Calu3 (cell line): Measurements from ENCODE around the gene NXN. TPM values are rescaled to one million over a fixed set of nuclear protein-coding genes. Genes with fewer than 3 reads are reported as not detected.
"Not testable (repeated sequence)": the region's sequence is repeated elsewhere in the genome, so short reads cannot be mapped to it uniquely, and the experiment has no call there.

Experiments
- BruUV-seq: library from RNA; stranded (reverse); fragments of 400-500 nt; replicated peaks from 2 replicates; lab custom pipeline; 2021; lab: Mats Ljungman, UMichigan
- CTCF ChIA-PET: fragments of 300-600 bp; sonication (Branson Sonifier 250); formaldehyde crosslinking; loops from one replicate; lab custom pipeline; 2022; ENCODE audit warnings: antibody characterized with exemption; lab: Charles Lee
- DNase-seq: peaks from one replicate; pipeline ENCODE4 v3.0.0; 2022
- H3K27ac Mint-ChIP-seq: one replicate; pipeline ENCODE4 v1.8.0; 2022; ENCODE audit warnings: mixed read lengths; ENCODE audit not compliant: unreplicated experiment
- H3K27me3 Mint-ChIP-seq: one replicate; pipeline ENCODE4 v1.8.0; 2022; ENCODE audit warnings: mixed read lengths; ENCODE audit not compliant: unreplicated experiment
- H3K36me3 Mint-ChIP-seq: one replicate; pipeline ENCODE4 v1.8.0; 2022; ENCODE audit warnings: mild to moderate bottlenecking, moderate library complexity, mixed read lengths; ENCODE audit not compliant: insufficient read depth, unreplicated experiment
- H3K4me1 Mint-ChIP-seq: one replicate; pipeline ENCODE4 v1.8.0; 2022; ENCODE audit warnings: mild to moderate bottlenecking, low read depth, mixed read lengths; ENCODE audit not compliant: unreplicated experiment
- H3K4me3 Mint-ChIP-seq: one replicate; pipeline ENCODE4 v1.8.0; 2022; ENCODE audit warnings: mild to moderate bottlenecking, low read depth, moderate library complexity, mixed read lengths; ENCODE audit not compliant: unreplicated experiment
- H3K9me3 Mint-ChIP-seq: one replicate; pipeline ENCODE4 v1.8.0; 2022; ENCODE audit warnings: low read depth, mixed read lengths; ENCODE audit not compliant: unreplicated experiment
- intact Hi-C: fragments of 100-400 bp; cut with micrococcal nuclease; formaldehyde crosslinking; loops from one replicate; pipeline ENCODE4 v1.10.0; 2022; ENCODE audit not compliant: unreplicated experiment
- total RNA-seq: library from RNA; stranded (reverse); gene quantifications from 2 replicates; pipeline ENCODE4 v1.2.3, GENCODE V29; 2022
- TF ChIP-seq, protein P1 (sequence below): fragments of 200-600 bp; IDR thresholded peaks from one replicate; pipeline ENCODE4 v1.8.0; 2022; ENCODE audit warnings: antibody characterized with exemption; ENCODE audit not compliant: unreplicated experiment

Gene NXN
- total RNA-seq, 1 experiment from 2014 or later = 1.8 TPM

DNA sequence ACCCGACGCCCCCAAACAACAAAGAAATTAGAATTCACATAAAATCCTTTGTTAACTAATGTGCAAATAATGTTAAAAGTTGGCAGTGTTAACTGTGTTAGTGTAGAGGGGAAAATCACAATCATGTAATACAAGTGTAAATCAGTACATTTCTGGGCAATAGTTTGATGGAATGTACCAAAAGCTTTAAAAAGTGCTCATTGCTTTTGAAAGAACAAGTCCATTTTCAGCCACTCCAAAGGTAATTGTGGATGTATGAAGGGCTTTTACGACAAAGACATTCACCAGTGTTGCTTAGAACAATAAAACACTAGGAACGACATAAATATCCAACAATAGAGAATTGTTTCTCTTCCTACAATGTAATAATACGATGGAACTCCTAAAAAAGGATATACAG lies 206.6 kb downstream of the NXN start:
- Mint-ChIP-seq H3K36me3 (peaks cover 40% of the 10 kb centered on the region), H3K27ac (no peak overlapping the region), H3K4me1 (no peaks in the 10 kb centered on the region), H3K9me3 (no peaks in the 10 kb centered on the region), H3K4me3 (no peak overlapping the region), H3K27me3 (no peaks in the 10 kb centered on the region)
- BruUV-seq = no TSS peak
- DNase-seq = no peak
- intact Hi-C loops = no loop called here
- CTCF ChIA-PET = no interaction called here
- TF ChIP-seq, protein P1, sequence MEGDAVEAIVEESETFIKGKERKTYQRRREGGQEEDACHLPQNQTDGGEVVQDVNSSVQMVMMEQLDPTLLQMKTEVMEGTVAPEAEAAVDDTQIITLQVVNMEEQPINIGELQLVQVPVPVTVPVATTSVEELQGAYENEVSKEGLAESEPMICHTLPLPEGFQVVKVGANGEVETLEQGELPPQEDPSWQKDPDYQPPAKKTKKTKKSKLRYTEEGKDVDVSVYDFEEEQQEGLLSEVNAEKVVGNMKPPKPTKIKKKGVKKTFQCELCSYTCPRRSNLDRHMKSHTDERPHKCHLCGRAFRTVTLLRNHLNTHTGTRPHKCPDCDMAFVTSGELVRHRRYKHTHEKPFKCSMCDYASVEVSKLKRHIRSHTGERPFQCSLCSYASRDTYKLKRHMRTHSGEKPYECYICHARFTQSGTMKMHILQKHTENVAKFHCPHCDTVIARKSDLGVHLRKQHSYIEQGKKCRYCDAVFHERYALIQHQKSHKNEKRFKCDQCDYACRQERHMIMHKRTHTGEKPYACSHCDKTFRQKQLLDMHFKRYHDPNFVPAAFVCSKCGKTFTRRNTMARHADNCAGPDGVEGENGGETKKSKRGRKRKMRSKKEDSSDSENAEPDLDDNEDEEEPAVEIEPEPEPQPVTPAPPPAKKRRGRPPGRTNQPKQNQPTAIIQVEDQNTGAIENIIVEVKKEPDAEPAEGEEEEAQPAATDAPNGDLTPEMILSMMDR = no peak

DNA sequence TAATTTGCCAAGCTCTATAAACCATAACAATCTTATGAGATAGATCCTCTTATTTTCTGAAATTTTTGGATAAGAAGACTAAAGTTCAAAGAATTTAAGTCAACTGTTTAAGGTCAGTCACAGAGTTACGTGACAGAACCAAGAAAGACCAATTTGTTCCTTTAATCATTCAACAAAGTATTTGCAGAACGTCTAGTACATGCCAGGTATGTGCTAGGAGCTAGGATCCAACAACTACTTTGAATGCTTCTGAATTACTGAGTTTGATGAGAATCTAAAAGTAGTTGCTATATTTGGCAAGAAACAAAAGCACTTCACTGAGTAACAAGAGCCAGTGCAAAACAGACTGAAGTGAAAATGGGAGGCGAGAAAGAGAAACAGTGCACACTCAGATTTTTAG lies 212.5 kb downstream of the NXN start:
- H3K36me3 Mint-ChIP-seq = peaks cover 28% of the 10 kb centered on the region
- DNase-seq = no peak
- BruUV-seq = no TSS peak
- no peak overlapping the region for H3K4me3 Mint-ChIP-seq
- no peaks in the 10 kb centered on the region for H3K9me3 Mint-ChIP-seq
- H3K4me1 Mint-ChIP-seq = no peaks in the 10 kb centered on the region
- intact Hi-C loops = no loop called here
- H3K27ac Mint-ChIP-seq = no peak overlapping the region
- TF ChIP-seq, protein P1 = no peak
- H3K27me3 Mint-ChIP-seq = no peaks in the 10 kb centered on the region
- CTCF ChIA-PET = interaction anchor here (0.9 kb wide), 1 partner anchor 12 kb away, joined by 3 read pairs; no protein-coding TSS in a partner anchor

DNA sequence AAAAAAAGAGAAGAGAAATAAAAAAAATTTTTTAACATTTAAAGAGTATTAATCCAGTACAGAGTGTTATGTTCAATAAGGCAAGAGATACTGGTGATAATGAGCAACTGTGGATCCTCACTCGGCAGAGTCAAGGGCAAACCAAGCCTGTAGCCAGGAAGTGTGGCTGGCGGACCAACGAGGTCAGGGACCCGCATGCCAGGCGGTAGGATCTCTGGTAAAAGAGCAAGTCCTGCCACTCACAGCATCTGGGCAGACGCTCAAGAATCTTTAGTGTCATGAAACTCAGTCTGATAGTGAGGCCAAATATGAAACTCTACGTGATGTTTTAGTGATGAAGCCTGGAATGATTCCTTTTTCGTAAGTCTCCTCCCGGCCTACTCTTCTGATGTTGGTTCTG lies 219.2 kb downstream of the NXN start:
- Mint-ChIP-seq H3K36me3 (peaks cover 5% of the 10 kb centered on the region), H3K27me3 (no peaks in the 10 kb centered on the region), H3K27ac (no peak overlapping the region), H3K4me3 (no peak overlapping the region), H3K4me1 (no peaks in the 10 kb centered on the region), H3K9me3 (no peaks in the 10 kb centered on the region)
- CTCF ChIA-PET = interaction anchor here (0.6 kb wide), 1 partner anchor 62 kb away, joined by 4 read pairs; no protein-coding TSS in a partner anchor
- BruUV-seq = no TSS peak
- DNase-seq = no peak
- TF ChIP-seq, protein P1 = no peak
- intact Hi-C loops = no loop called here

- TF ChIP-seq, protein P1 = no peak
- Mint-ChIP-seq H3K27ac (no peak overlapping the region), H3K4me3 (no peak overlapping the region), H3K36me3 (peaks cover 1% of the 10 kb centered on the region), H3K27me3 (no peaks in the 10 kb centered on the region), H3K4me1 (no peaks in the 10 kb centered on the region), H3K9me3 (no peaks in the 10 kb centered on the region)
- no TSS peak for BruUV-seq
- DNase-seq = no peak
- intact Hi-C loops = no loop called here
- CTCF ChIA-PET = no interaction called here
Observed at GRCh38 chr17:759964-760363, 219.6 kb downstream of the NXN start.

- CTCF ChIA-PET = interaction anchor here (1.2 kb wide), 1 partner anchor 10 kb away, joined by 3 read pairs; no protein-coding TSS in a partner anchor
- H3K27me3 Mint-ChIP-seq, H3K4me1 Mint-ChIP-seq, BruUV-seq, H3K27ac Mint-ChIP-seq, H3K9me3 Mint-ChIP-seq, intact Hi-C loops, DNase-seq, H3K4me3 Mint-ChIP-seq: not testable (repeated sequence)
- peaks cover 25% of the 10 kb centered on the region for H3K36me3 Mint-ChIP-seq
Observed at GRCh38 chr17:756010-756567, 223.5 kb downstream of the NXN start.

- DNase-seq, H3K9me3 Mint-ChIP-seq, H3K27ac Mint-ChIP-seq, intact Hi-C loops, H3K4me3 Mint-ChIP-seq, BruUV-seq, H3K27me3 Mint-ChIP-seq: not testable (repeated sequence)
- peaks cover 11% of the 10 kb centered on the region for H3K4me1 Mint-ChIP-seq
- H3K36me3 Mint-ChIP-seq = peaks cover 32% of the 10 kb centered on the region
- CTCF ChIA-PET = interaction anchor here (1.0 to 1.2 kb wide), 2 partner anchors 11 to 241 kb away, joined by 3 to 4 read pairs; partner anchors contain the start of gene TIMM22
Observed at GRCh38 chr17:755319-755961, 224.1 kb downstream of the NXN start.
